K562 (cell line): ENCODE results near the gene RHEX. TPM values are rescaled to one million over a fixed set of nuclear protein-coding genes. Genes with fewer than 3 reads are reported as not detected.

Experiments used
- ATAC-seq: fragments of 200-7000 bp; cut with Tn5 transposase; 3 replicates; pipeline ENCODE4 v1.9.1; 2020; ENCODE audit warnings: moderate library complexity
- BruUV-seq: library from RNA; stranded (reverse); fragments of 400-500 nt; replicated peaks from 2 replicates; lab custom pipeline; 2021; lab: Mats Ljungman, UMichigan
- CTCF ChIA-PET: fragments of 300-600 bp; formaldehyde crosslinking; extraction: SDS; loops from one replicate; lab custom pipeline; 2021; ENCODE audit warnings: low intra/inter-chr PET ratio; lab: Yijun Ruan, JAX
- POLR2A ChIA-PET: fragments of 300-600, 350-650 bp; sonication (Branson Sonifier 250); formaldehyde crosslinking; extraction: SDS; loops from one replicate; lab custom pipeline; 2021; ENCODE audit warnings: antibody characterized with exemption, inconsistent platforms; lab: Yijun Ruan, JAX
- DNase-seq, 4 experiments: peaks; one replicate each; pipeline versions ENCODE4 v3.0.0 to v3.0.0-alpha.2; 2011 to 2018; ENCODE audit warnings: low spot score in 3 of 4, mixed read lengths in 3 of 4; ENCODE audit errors: extremely low read depth in 1 of 4
- FAIRE-seq: peaks from 2 replicates; lab custom pipeline; 2011; peaks lifted over from hg19 to GRCh38; lab: Jason Lieb, UNC
- H2AFZ ChIP-seq: 2 replicates; pipeline ENCODE4 v1.6.0; 2011; ENCODE audit warnings: low read depth, low read length, control low read depth, inconsistent platforms
- H3K27ac ChIP-seq: fragments of 200-600 bp; 3 replicates; pipeline ENCODE4 v1.8.0; 2011; ENCODE audit warnings: low read depth, mild to moderate bottlenecking, control low read depth, inconsistent platforms, low read length, moderate library complexity, mixed read lengths; ENCODE audit errors: extremely low read depth
- H3K27me3 ChIP-seq, 2 experiments: fragments of 300-600 bp in 1 of 2; 2 replicates in 1 of 2; 3 replicates in 1 of 2; pipeline versions ENCODE4 v1.6.0 to v1.8.0; 2011; ENCODE audit warnings: inconsistent platforms in 2 of 2, low read length in 2 of 2, mild to moderate bottlenecking in 1 of 2, mixed read lengths in 1 of 2, moderate library complexity in 1 of 2; ENCODE audit not compliant: control insufficient read depth in 2 of 2, insufficient read depth in 2 of 2
- H3K36me3 ChIP-seq: fragments of 300-600 bp; 3 replicates; pipeline ENCODE4 v1.8.0; 2011; ENCODE audit warnings: mild to moderate bottlenecking, low read length, inconsistent platforms; ENCODE audit not compliant: control insufficient read depth, insufficient read depth
- H3K4me1 ChIP-seq, 2 experiments: fragments of 200-600 bp in 1 of 2; replicated peaks in 1 of 2; 2 replicates in 1 of 2; 3 replicates in 1 of 2; pipeline versions ENCODE4 v1.5.1 to v1.8.0; 2011; ENCODE audit warnings: inconsistent platforms in 2 of 2, low read length in 2 of 2, mild to moderate bottlenecking in 1 of 2, mixed read lengths in 1 of 2, moderate library complexity in 1 of 2; ENCODE audit not compliant: control insufficient read depth in 2 of 2, insufficient read depth in 2 of 2
- H3K4me2 ChIP-seq: 2 replicates; pipeline ENCODE4 v1.6.1; 2011; ENCODE audit warnings: low read length, control low read depth, inconsistent platforms, mixed read lengths; ENCODE audit not compliant: insufficient read depth
- H3K4me3 ChIP-seq: fragments of 200-600 bp; sonication (generic), shearing (Covaris generic); 2 replicates; pipeline ENCODE4 v1.5.1; 2016; ENCODE audit warnings: control low read depth, inconsistent platforms
- H3K79me2 ChIP-seq: fragments of 200-600 bp; 3 replicates; pipeline ENCODE4 v1.8.0; 2011; ENCODE audit warnings: low read length, inconsistent platforms; ENCODE audit not compliant: control insufficient read depth, insufficient read depth
- H3K9ac ChIP-seq, 2 experiments: 2 replicates each; pipeline versions ENCODE4 v1.6.0 to v1.6.1; 2011; ENCODE audit warnings: low read depth in 2 of 2, low read length in 2 of 2, control low read depth in 1 of 2, inconsistent platforms in 1 of 2, mild to moderate bottlenecking in 1 of 2, mixed read lengths in 1 of 2; ENCODE audit not compliant: insufficient read depth in 1 of 2
- H3K9me1 ChIP-seq: one replicate; pipeline ENCODE4 v1.6.0; 2011; ENCODE audit warnings: inconsistent platforms, mild to moderate bottlenecking, low read length, moderate library complexity; ENCODE audit not compliant: control insufficient read depth, insufficient read depth
- H3K9me3 ChIP-seq: replicated peaks from 2 replicates; pipeline ENCODE4 v1.5.1; 2011; ENCODE audit warnings: low read depth, low read length, inconsistent platforms; ENCODE audit not compliant: control insufficient read depth, insufficient read depth
- H4K20me1 ChIP-seq: replicated peaks from 2 replicates; pipeline ENCODE4 v1.6.1; 2011; ENCODE audit warnings: low read length, inconsistent platforms, mixed read lengths; ENCODE audit not compliant: control insufficient read depth, insufficient read depth
- ASH1L ChIP-seq: fragments of 450-650 bp; IDR thresholded peaks from 2 replicates; pipeline ENCODE4 v1.6.1; 2018; ENCODE audit warnings: borderline replicate concordance, mild to moderate bottlenecking, low read depth; ENCODE audit not compliant: partially characterized antibody
- ATF1 ChIP-seq, 2 experiments: fragments of 450-650 bp in 1 of 2; IDR thresholded peaks; 2 replicates each; pipeline ENCODE4 v1.6.1; 2016; ENCODE audit warnings: missing compliant biosample characterization in 1 of 2, missing genetic modification characterization in 1 of 2
- MXI1 ChIP-seq: IDR thresholded peaks from 2 replicates; pipeline ENCODE4 v1.6.1; 2011; ENCODE audit warnings: low read depth, mild to moderate bottlenecking, improper control_type of control experiment, low read length
- WGBS: fragments of 100-300 bp; shearing (Covaris generic); methylation state at CpG from one replicate; pipeline ENCODE4 v1.1.6; 2016; ENCODE audit warnings: low coverage, mixed read lengths; ENCODE audit not compliant: insufficient coverage; ENCODE audit errors: missing lambda C conversion rate; 5-methylcytosine and 5-hydroxymethylcytosine counted together
- in situ Hi-C: fragments of 300-500 bp; cut with MboI; formaldehyde crosslinking; loops from 4 replicates; pipeline ENCODE4 v1.15.0; 2018; ENCODE audit warnings: inconsistent platforms, mixed read lengths
- intact Hi-C: fragments of 100-400 bp; cut with micrococcal nuclease; formaldehyde crosslinking; loops from 2 replicates; pipeline ENCODE4 v1.14.2; 2022
- polyA plus RNA-seq, 8 experiments: library from polyadenylated mRNA; depleted of rRNA in 4 of 8; stranded (reverse) in 5 of 8; unstranded in 3 of 8; fragments of >200 nt; fragmentation: Nextera tagmentation in 2 of 8; fragmentation: Illumina TruSeq in 1 of 8; extraction: Ambion mirVana in 2 of 8; extraction: Trizol in 1 of 8; gene quantifications; 2 replicates each; pipeline versions ENCODE4 v1.2.1 to v1.2.3, GENCODE V29; 2011 to 2014; ENCODE audit warnings: inconsistent platforms in 1 of 8, missing spikeins in 1 of 8
- total RNA-seq, 7 experiments: library from RNA; depleted of rRNA in 6 of 7; stranded (reverse); fragments of >200 nt in 6 of 7; fragmentation: Illumina TruSeq in 2 of 7; extraction: Trizol in 2 of 7; gene quantifications; 2 replicates each; pipeline versions ENCODE4 v1.2.1 to v1.2.3, GENCODE V29; 2011 to 2021; ENCODE audit warnings: low replicate concordance in 1 of 7

The RHEX gene
- total and polyA plus RNA-seq, 9 of the 15 experiments (the other 6 are each of a cell fraction or from before 2014, with no cell fraction given) = not detected

DNA sequence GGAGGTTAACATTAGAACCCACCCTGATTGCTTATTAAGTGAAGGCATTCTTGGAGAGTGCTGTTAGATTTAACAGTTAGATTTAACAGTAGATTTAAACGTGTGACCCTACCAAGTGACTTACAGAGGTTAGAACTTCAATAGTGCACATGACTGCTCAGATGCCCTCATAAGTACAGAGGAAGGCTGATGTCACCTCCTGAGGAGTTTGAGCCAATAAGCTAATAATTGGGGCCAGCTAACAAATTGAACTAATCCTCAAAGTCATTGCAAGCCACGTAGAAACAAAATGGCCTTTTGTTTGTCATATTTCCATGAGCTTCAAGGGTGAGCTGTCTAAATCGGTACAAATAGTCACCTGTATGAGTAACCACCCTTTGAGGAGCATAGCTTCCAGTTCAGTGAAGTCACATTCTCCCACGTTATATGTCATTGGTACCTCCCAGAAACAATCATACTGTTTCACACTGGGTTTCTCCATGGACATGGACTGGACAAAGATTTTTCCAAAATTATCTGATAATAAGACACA is 52.6 kb downstream of the RHEX start:
- 18% methylated on average over 4 of the region's 4 CpGs for WGBS
- H3K27me3 ChIP-seq = peaks cover 3 to 26% of the 10 kb centered on the region in 2 experiments; a peak in 4 of 5 replicates
- in situ Hi-C loops = loop anchor here (10.0 kb wide), 1 partner anchor 181 kb away; no protein-coding TSS in a partner anchor
- TF ChIP-seq ATF1 (CRISPR knock-in tag; IDR thresholded peaks at IDR 0.05) (no peak), ATF1 (tag; IDR thresholded peaks at IDR 0.05) (peak; percentile 59; the same call in 1 of the 2 replicates), MXI1 (no peak), ASH1L (no peak)
- H4K20me1 ChIP-seq = 0 out of 2 replicates have a peak, but pooled peaks cover 5% of the 10 kb centered on the region
- no peak for FAIRE-seq
- POLR2A ChIA-PET = interaction anchor here (0.6 to 1.8 kb wide), 5 partner anchors 10 to 628 kb away, joined by 3 to 10 read pairs (median 4); no protein-coding TSS in a partner anchor
- CTCF ChIA-PET = interaction anchor here (1.7 to 4.1 kb wide), 4 partner anchors 74 to 186 kb away, joined by 6 to 39 read pairs (median 20); no protein-coding TSS in a partner anchor
- H3K9ac ChIP-seq = 0 out of 4 replicates have a peak overlapping the region, but pooled peaks of 1 of the 2 experiments have one; percentile 20
- no peak overlapping the region for H3K27ac ChIP-seq
- no peak for ATAC-seq
- no peak for DNase-seq
- no TSS peak for BruUV-seq
- H3K4me3 ChIP-seq = peak overlapping the region; percentile 51
- no peaks in the 10 kb centered on the region for H3K9me3 ChIP-seq
- no peaks in the 10 kb centered on the region for H3K9me1 ChIP-seq
- intact Hi-C loops = loop anchor here (10.0 kb wide), 1 partner anchor 431 kb away; no protein-coding TSS in a partner anchor
- no peaks in the 10 kb centered on the region for H3K36me3 ChIP-seq
- H2AFZ ChIP-seq = peak overlapping the region; percentile 91
- peak overlapping the region; percentile 69 for H3K4me2 ChIP-seq
- H3K79me2 ChIP-seq = no peaks in the 10 kb centered on the region
- peaks cover 4 to 7% of the 10 kb centered on the region in 2 experiments; a peak in 2 of 5 replicates for H3K4me1 ChIP-seq
